ENCODE measurements around the gene PCBP3. TPM values are rescaled to one million over a fixed set of nuclear protein-coding genes. Genes with fewer than 3 reads are reported as not detected.

PCBP3 gene
- total and polyA plus RNA-seq, 2 donors (not counting 3 experiments of a cell fraction or from before 2014, with no cell fraction given): 0.06 to 1.1 TPM

DNA sequence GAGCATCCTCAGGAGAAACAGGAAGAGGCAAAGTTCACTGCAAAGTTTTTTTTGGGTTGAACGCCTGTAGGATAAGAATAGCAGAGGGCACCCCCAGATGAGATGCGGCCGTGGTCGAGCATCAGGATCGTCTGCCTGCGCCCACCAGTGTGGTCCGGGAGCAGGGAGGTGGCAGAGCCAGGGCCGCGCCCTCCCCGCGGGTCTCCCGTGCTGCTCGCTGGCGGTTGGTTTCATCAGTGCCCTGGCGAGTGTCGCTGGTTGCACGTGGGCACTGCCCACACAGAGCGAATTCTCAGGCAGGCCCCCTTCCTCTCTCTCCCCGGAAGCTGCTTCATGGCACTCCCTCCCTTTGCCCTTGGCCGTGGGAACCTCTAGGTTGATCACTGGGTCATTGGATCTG, 120.0 kb downstream of the PCBP3 start:
- dilution Hi-C loops (cut with MboI; ENCODE audit: extremely low pct_ligation_motif_present, low sequenced_read_pairs): no loop called here
- H3K36me3 ChIP-seq (ENCODE audit: control insufficient read depth in 2 of 2, extremely low read depth in 1 of 2, insufficient read depth in 2 of 2, low read length in 2 of 2): no peaks in the 10 kb centered on the region

DNA sequence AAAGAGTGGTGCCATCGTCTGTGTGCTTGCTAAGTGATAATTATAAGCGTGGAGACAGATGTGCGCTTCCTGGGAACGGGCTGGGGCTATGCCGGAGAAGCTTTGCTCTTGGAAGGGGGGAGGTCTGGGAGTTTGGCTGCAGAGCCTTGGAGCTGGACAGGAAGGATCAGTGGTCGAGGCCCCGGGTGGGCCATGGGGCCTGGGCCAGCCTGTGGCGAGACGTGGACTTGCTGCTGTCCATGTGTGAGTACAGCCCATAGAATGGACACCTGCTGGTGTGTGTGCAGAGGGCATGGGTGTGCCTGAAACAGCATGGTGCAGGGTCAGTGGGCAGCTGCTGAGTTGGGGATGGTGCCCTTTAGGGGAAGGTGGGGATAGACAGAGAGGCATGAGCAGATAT, 121.3 kb downstream of the PCBP3 start:
- H3K9ac ChIP-seq (replicated peaks; ENCODE audit: extremely low read depth, insufficient read depth, low read length): no peak overlapping the region
- H4K20me1 ChIP-seq (replicated peaks; ENCODE audit: control insufficient read depth, extremely low read depth, insufficient read depth, low read length): no peaks in the 10 kb centered on the region
- no peaks in the 10 kb centered on the region for H3K27me3 ChIP-seq (ENCODE audit: control insufficient read depth in 2 of 2, insufficient read depth in 2 of 2, low read length in 2 of 2)
- no peak overlapping the region for H2AFZ ChIP-seq (ENCODE audit: low read depth, low read length)
- no peaks in the 10 kb centered on the region for H3K9me1 ChIP-seq (replicated peaks; ENCODE audit: control insufficient read depth, extremely low read depth, insufficient read depth, low read length)
- dilution Hi-C loops (cut with MboI; ENCODE audit: extremely low pct_ligation_motif_present, low sequenced_read_pairs) (no loop called here), intact Hi-C loops (cut with micrococcal nuclease) (no loop called here)
- no peak for TF ChIP-seq POLR2AphosphoS5 (IDR thresholded peaks at IDR 0.05; ENCODE audit: insufficient read depth, low read depth, low read length)
- TF ChIP-seq JUN (IDR thresholded peaks at IDR 0.05; ENCODE audit: borderline replicate concordance, insufficient read depth, insufficient read length, low read depth): no peak
- TF ChIP-seq MYC (IDR thresholded peaks at IDR 0.05; ENCODE audit: low read depth, low read length): no peak
- TF ChIP-seq POLR2A (IDR thresholded peaks at IDR 0.05; ENCODE audit: low read depth, low read length): no peak
- TF ChIP-seq, protein P1, sequence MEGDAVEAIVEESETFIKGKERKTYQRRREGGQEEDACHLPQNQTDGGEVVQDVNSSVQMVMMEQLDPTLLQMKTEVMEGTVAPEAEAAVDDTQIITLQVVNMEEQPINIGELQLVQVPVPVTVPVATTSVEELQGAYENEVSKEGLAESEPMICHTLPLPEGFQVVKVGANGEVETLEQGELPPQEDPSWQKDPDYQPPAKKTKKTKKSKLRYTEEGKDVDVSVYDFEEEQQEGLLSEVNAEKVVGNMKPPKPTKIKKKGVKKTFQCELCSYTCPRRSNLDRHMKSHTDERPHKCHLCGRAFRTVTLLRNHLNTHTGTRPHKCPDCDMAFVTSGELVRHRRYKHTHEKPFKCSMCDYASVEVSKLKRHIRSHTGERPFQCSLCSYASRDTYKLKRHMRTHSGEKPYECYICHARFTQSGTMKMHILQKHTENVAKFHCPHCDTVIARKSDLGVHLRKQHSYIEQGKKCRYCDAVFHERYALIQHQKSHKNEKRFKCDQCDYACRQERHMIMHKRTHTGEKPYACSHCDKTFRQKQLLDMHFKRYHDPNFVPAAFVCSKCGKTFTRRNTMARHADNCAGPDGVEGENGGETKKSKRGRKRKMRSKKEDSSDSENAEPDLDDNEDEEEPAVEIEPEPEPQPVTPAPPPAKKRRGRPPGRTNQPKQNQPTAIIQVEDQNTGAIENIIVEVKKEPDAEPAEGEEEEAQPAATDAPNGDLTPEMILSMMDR (IDR thresholded peaks at IDR 0.05; ENCODE audit: extremely low read depth in 1 of 2, insufficient read depth in 1 of 2, low read depth in 1 of 2, low read length in 2 of 2): no peak
- TF ChIP-seq EZH2 (IDR thresholded peaks at IDR 0.05; ENCODE audit: borderline replicate concordance, low read depth, low read length, severe bottlenecking): no peak
- TF ChIP-seq GATA2 (IDR thresholded peaks at IDR 0.05; ENCODE audit: insufficient read depth, insufficient read length, low read depth, low read length): no peak
- no peak for TF ChIP-seq FOS (IDR thresholded peaks at IDR 0.05; ENCODE audit: borderline replicate concordance, insufficient read depth, low read length)
- POLR2A ChIA-PET: no interaction called here
- BruUV-seq (replicated peaks): no TSS peak
- FAIRE-seq (no peak), DNase-seq (ENCODE audit: low read depth, low spot score) (no peak)
- no peaks in the 10 kb centered on the region for H3K4me1 ChIP-seq (ENCODE audit: control insufficient read depth, extremely low read depth, insufficient read depth, low read length)
- no peaks in the 10 kb centered on the region for H3K79me2 ChIP-seq (ENCODE audit: control insufficient read depth, insufficient read depth, low read length)
- H3K4me2 ChIP-seq (ENCODE audit: insufficient read depth, low read length): no peak overlapping the region
- CTCF ChIA-PET: interaction anchor here (0.8 to 0.9 kb wide), 2 partner anchors 9 to 11 kb away, joined by 3 read pairs; no protein-coding TSS in a partner anchor
- H3K4me3 ChIP-seq (replicated peaks in 1 of 3; ENCODE audit: insufficient read depth in 1 of 3, low read depth in 1 of 3, low read length in 3 of 3): no peak overlapping the region
- no peak overlapping the region for H3K27ac ChIP-seq (ENCODE audit: insufficient read depth, low read depth, low read length)
- H3K9me3 ChIP-seq (replicated peaks; ENCODE audit: control insufficient read depth, insufficient read depth, low read length): no peaks in the 10 kb centered on the region
- no peaks in the 10 kb centered on the region for H3K36me3 ChIP-seq (ENCODE audit: control insufficient read depth in 2 of 2, extremely low read depth in 1 of 2, insufficient read depth in 2 of 2, low read length in 2 of 2)

More for the DNA sequence above, 120.0 kb downstream of the PCBP3 start:
- no peaks in the 10 kb centered on the region for H3K9me3 ChIP-seq (replicated peaks; ENCODE audit: control insufficient read depth, insufficient read depth, low read length)
- no peak overlapping the region for H3K4me3 ChIP-seq (replicated peaks in 1 of 3; ENCODE audit: insufficient read depth in 1 of 3, low read depth in 1 of 3, low read length in 3 of 3)
- H3K4me1 ChIP-seq (ENCODE audit: control insufficient read depth, extremely low read depth, insufficient read depth, low read length): no peaks in the 10 kb centered on the region
- H2AFZ ChIP-seq (ENCODE audit: low read depth, low read length): no peak overlapping the region
- no peak overlapping the region for H3K27ac ChIP-seq (ENCODE audit: insufficient read depth, low read depth, low read length)
- intact Hi-C loops (cut with micrococcal nuclease): no loop called here
- no peak for TF ChIP-seq EZH2 (IDR thresholded peaks at IDR 0.05; ENCODE audit: borderline replicate concordance, low read depth, low read length, severe bottlenecking)
- no peak overlapping the region for H3K4me2 ChIP-seq (ENCODE audit: insufficient read depth, low read length)
- H3K79me2 ChIP-seq (ENCODE audit: control insufficient read depth, insufficient read depth, low read length): no peaks in the 10 kb centered on the region
- FAIRE-seq (no peak), DNase-seq (ENCODE audit: low read depth, low spot score) (no peak)
- CTCF ChIA-PET: no interaction called here
- POLR2A ChIA-PET: no interaction called here
- no TSS peak for BruUV-seq (replicated peaks)
- no peaks in the 10 kb centered on the region for H3K9me1 ChIP-seq (replicated peaks; ENCODE audit: control insufficient read depth, extremely low read depth, insufficient read depth, low read length)
- peaks cover 0 to 4% of the 10 kb centered on the region in 2 experiments for H3K27me3 ChIP-seq (ENCODE audit: control insufficient read depth in 2 of 2, insufficient read depth in 2 of 2, low read length in 2 of 2)
- no peaks in the 10 kb centered on the region for H4K20me1 ChIP-seq (replicated peaks; ENCODE audit: control insufficient read depth, extremely low read depth, insufficient read depth, low read length)
- H3K9ac ChIP-seq (replicated peaks; ENCODE audit: extremely low read depth, insufficient read depth, low read length): no peak overlapping the region

Data from endothelial cell of umbilical vein (primary cell).